GM23338 (cell line): ENCODE data around the gene ABHD15. TPM values are rescaled to one million over a fixed set of nuclear protein-coding genes. Genes with fewer than 3 reads are reported as not detected.

Experiments used
- ATAC-seq: fragments of 200-7000 bp; cut with Tn5 transposase; 3 replicates; pipeline ENCODE4 v1.9.1; 2020
- DNase-seq: peaks from one replicate; pipeline ENCODE4 v3.0.0-alpha.2; 2015; ENCODE audit warnings: low spot score
- H2AFZ ChIP-seq: fragments of 200-600 bp; sonication (generic); 2 replicates; pipeline ENCODE4 v1.8.0; 2016; ENCODE audit warnings: antibody characterized with exemption, mild to moderate bottlenecking, moderate library complexity
- H3F3A ChIP-seq: fragments of 200-600 bp; sonication (generic); replicated peaks from 2 replicates; pipeline ENCODE4 v1.8.0; 2017; ENCODE audit warnings: antibody characterized with exemption, mixed run types, low read depth
- H3K27ac ChIP-seq: fragments of 200-600 bp; sonication (generic); 2 replicates; pipeline ENCODE4 v1.6.1; 2016; ENCODE audit warnings: low read depth
- H3K27me3 ChIP-seq: fragments of 200-600 bp; sonication (generic); 2 replicates; pipeline ENCODE4 v1.8.0; 2016; ENCODE audit warnings: mild to moderate bottlenecking, mixed run types, moderate library complexity; ENCODE audit not compliant: insufficient read depth
- H3K36me3 ChIP-seq: fragments of 200-600 bp; sonication (generic); 2 replicates; pipeline ENCODE4 v1.8.0; 2016; ENCODE audit warnings: mild to moderate bottlenecking; ENCODE audit not compliant: insufficient read depth
- H3K4me1 ChIP-seq: fragments of 200-600 bp; sonication (generic); 2 replicates; pipeline ENCODE4 v1.8.0; 2016; ENCODE audit warnings: mild to moderate bottlenecking, moderate library complexity; ENCODE audit not compliant: insufficient read depth
- H3K4me2 ChIP-seq: fragments of 200-600 bp; sonication (generic); 2 replicates; pipeline ENCODE4 v1.7.1; 2017; ENCODE audit warnings: mixed run types
- H3K4me3 ChIP-seq: fragments of 200-600 bp; sonication (generic); 2 replicates; pipeline ENCODE4 v1.6.1; 2016; ENCODE audit warnings: mixed run types
- H3K79me2 ChIP-seq: fragments of 200-600 bp; sonication (generic); replicated peaks from 2 replicates; pipeline ENCODE4 v1.8.0; 2017; ENCODE audit warnings: mild to moderate bottlenecking; ENCODE audit not compliant: insufficient read depth
- H3K9me2 ChIP-seq: fragments of 200-600 bp; sonication (generic); 2 replicates; pipeline ENCODE4 v1.8.0; 2017; ENCODE audit not compliant: insufficient read depth
- H4K20me1 ChIP-seq: fragments of 200-600 bp; sonication (generic); replicated peaks from 2 replicates; pipeline ENCODE4 v1.8.0; 2017; ENCODE audit warnings: mild to moderate bottlenecking; ENCODE audit not compliant: insufficient read depth
- H3K27ac Mint-ChIP-seq: 2 replicates; pipeline ENCODE4 v1.8.0; 2020; ENCODE audit warnings: inconsistent platforms, mild to moderate bottlenecking, moderate library complexity, mixed read lengths
- H3K27me3 Mint-ChIP-seq: 3 replicates; pipeline ENCODE4 v1.8.0; 2022; ENCODE audit warnings: low read depth, mild to moderate bottlenecking, moderate library complexity, mixed read lengths, inconsistent platforms; ENCODE audit not compliant: insufficient read depth, poor library complexity
- H3K36me3 Mint-ChIP-seq: 3 replicates; pipeline ENCODE4 v1.8.0; 2021; ENCODE audit warnings: low read depth, mild to moderate bottlenecking, inconsistent platforms, moderate library complexity, mixed read lengths
- H3K4me1 Mint-ChIP-seq: 3 replicates; pipeline ENCODE4 v1.8.0; 2020; ENCODE audit warnings: mild to moderate bottlenecking, inconsistent platforms, mixed read lengths
- H3K4me3 Mint-ChIP-seq: 3 replicates; pipeline ENCODE4 v1.8.0; 2021; ENCODE audit warnings: moderate library complexity, mild to moderate bottlenecking, inconsistent platforms, mixed read lengths
- H3K9me3 Mint-ChIP-seq: 3 replicates; pipeline ENCODE4 v1.8.0; 2020; ENCODE audit warnings: moderate library complexity, mild to moderate bottlenecking, inconsistent platforms, mixed read lengths
- JUNB ChIP-seq: IDR thresholded peaks from one replicate; pipeline ENCODE4 v1.6.1; 2016; ENCODE audit warnings: antibody characterized with exemption; ENCODE audit not compliant: unreplicated experiment
- NANOG ChIP-seq: IDR thresholded peaks from 2 replicates; pipeline ENCODE4 v1.6.1; 2016; ENCODE audit warnings: antibody characterized with exemption, borderline replicate concordance
- POLR2AphosphoS5 ChIP-seq: IDR thresholded peaks from 2 replicates; pipeline ENCODE4 v1.6.1; 2016; ENCODE audit warnings: antibody characterized with exemption, low read depth
- ZNF331 ChIP-seq: fragments of 250-450 bp; sonication (Bioruptor Pico); IDR thresholded peaks from 2 replicates; pipeline ENCODE4 v1.5.0; 2020; ENCODE audit warnings: low read depth, mild to moderate bottlenecking, moderate library complexity
- ZNF462 ChIP-seq: fragments of 250-450 bp; sonication (Bioruptor Pico); IDR thresholded peaks from 2 replicates; pipeline ENCODE4 v1.5.0; 2020; ENCODE audit warnings: mild to moderate bottlenecking, moderate library complexity
- polyA plus RNA-seq: library from polyadenylated mRNA; unstranded; fragments of >200 nt; fragmentation: Nextera tagmentation; extraction: Ambion mirVana; gene quantifications from 2 replicates; pipeline ENCODE4 v1.2.1, GENCODE V29; 2016
- total RNA-seq: library from RNA; depleted of rRNA; stranded (reverse); fragments of >200 nt; shearing (Covaris generic); gene quantifications from 2 replicates; pipeline ENCODE4 v1.2.3, GENCODE V29; 2014
- TF ChIP-seq, protein P1 (sequence below), 2 experiments: fragments of 200-600 bp in 1 of 2; sonication (generic) in 1 of 2; conservative IDR thresholded peaks; 2 replicates each; pipeline versions ENCODE4 v1.5.1 to v1.6.1; 2016 to 2017; ENCODE audit warnings: antibody characterized with exemption in 2 of 2, low read depth in 2 of 2, mild to moderate bottlenecking in 2 of 2, moderate library complexity in 1 of 2

Gene ABHD15
- total and polyA plus RNA-seq, 2 experiments from 2014 or later, result 0.27 to 2.5 TPM

- TF ChIP-seq ZNF462, result no peak
- no peak for TF ChIP-seq POLR2AphosphoS5
- no peak for TF ChIP-seq ZNF331 (CRISPR knock-in tag)
- no peak for TF ChIP-seq NANOG
Measured at GRCh38 chr17:29595107-29595942, 28.5 kb upstream of the ABHD15 start (continued).

GRCh38 chr17:29594519-29595090 is 27.8 kb upstream of the ABHD15 start:
- Mint-ChIP-seq H3K36me3 (no peaks in the 10 kb centered on the region), H3K27ac (no peak overlapping the region), H3K4me1 (peaks cover 54% of the 10 kb centered on the region), H3K9me3 (no peaks in the 10 kb centered on the region), H3K27me3 (peaks cover 31% of the 10 kb centered on the region), H3K4me3 (peak overlapping the region; percentile 77)
- Histone ChIP-seq H3K4me2 (peak overlapping the region; percentile 90), H3K79me2 (peaks cover 15% of the 10 kb centered on the region), H3K27me3 (peaks cover 12% of the 10 kb centered on the region), H3K4me1 (peaks cover 55% of the 10 kb centered on the region), H3K9me2 (no peaks in the 10 kb centered on the region), H3K36me3 (no peaks in the 10 kb centered on the region), H2AFZ (no peak overlapping the region), H3K4me3 (peak overlapping the region; percentile 86), H3F3A (peaks cover 20% of the 10 kb centered on the region), H3K27ac (no peak overlapping the region), H4K20me1 (peaks cover 8% of the 10 kb centered on the region; the same call in 1 of the 2 replicates)
- DNase-seq (no peak), ATAC-seq (no peak)
- TF ChIP-seq JUNB, result no peak
- TF ChIP-seq, protein P1, sequence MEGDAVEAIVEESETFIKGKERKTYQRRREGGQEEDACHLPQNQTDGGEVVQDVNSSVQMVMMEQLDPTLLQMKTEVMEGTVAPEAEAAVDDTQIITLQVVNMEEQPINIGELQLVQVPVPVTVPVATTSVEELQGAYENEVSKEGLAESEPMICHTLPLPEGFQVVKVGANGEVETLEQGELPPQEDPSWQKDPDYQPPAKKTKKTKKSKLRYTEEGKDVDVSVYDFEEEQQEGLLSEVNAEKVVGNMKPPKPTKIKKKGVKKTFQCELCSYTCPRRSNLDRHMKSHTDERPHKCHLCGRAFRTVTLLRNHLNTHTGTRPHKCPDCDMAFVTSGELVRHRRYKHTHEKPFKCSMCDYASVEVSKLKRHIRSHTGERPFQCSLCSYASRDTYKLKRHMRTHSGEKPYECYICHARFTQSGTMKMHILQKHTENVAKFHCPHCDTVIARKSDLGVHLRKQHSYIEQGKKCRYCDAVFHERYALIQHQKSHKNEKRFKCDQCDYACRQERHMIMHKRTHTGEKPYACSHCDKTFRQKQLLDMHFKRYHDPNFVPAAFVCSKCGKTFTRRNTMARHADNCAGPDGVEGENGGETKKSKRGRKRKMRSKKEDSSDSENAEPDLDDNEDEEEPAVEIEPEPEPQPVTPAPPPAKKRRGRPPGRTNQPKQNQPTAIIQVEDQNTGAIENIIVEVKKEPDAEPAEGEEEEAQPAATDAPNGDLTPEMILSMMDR (conservative IDR thresholded peaks at IDR 0.05; ENCODE audit: low read depth in 2 of 2), result 0 out of 4 replicates have a peak, but pooled peaks of 1 of the 2 experiments have one; percentile 1
